Hepatocyte (in vitro differentiated cells): ENCODE data around the gene RIMKLB.

ENCODE experiments used
- CTCF ChIP-seq: fragments of 200-600 bp; sonication (generic); IDR thresholded peaks from 2 replicates; pipeline ENCODE4 v1.5.1; 2016; ENCODE audit warnings: antibody characterized with exemption, mild to moderate bottlenecking; ENCODE audit not compliant: poor library complexity
- EZH2 ChIP-seq: fragments of 200-600 bp; sonication (generic); IDR thresholded peaks from 2 replicates; pipeline ENCODE4 v1.6.1; 2016; ENCODE audit warnings: antibody characterized with exemption, mild to moderate bottlenecking, borderline replicate concordance
- EZH2phosphoT487 ChIP-seq: fragments of 200-600 bp; sonication (generic); IDR thresholded peaks from one replicate; pipeline ENCODE4 v1.6.1; 2018; ENCODE audit warnings: antibody characterized with exemption, mild to moderate bottlenecking, low read depth, moderate library complexity; ENCODE audit not compliant: unreplicated experiment, severe bottlenecking

- no peak for TF ChIP-seq EZH2phosphoT487
- TF ChIP-seq CTCF = no peak
- no peak for TF ChIP-seq EZH2
Observed at GRCh38 chr12:8822298-8822697, 124.5 kb downstream of the RIMKLB start, which contains the start of gene A2ML1.
